SK-N-SH (cell line): Measurements from ENCODE around the gene KRTAP10-1. TPM values are rescaled to one million over a fixed set of nuclear protein-coding genes. Genes with fewer than 3 reads are reported as not detected.
"Not testable (repeated sequence)": the region's sequence is repeated elsewhere in the genome, so short reads cannot be mapped to it uniquely, and the experiment has no call there.

ENCODE experiments used
- CTCF ChIA-PET: fragments of 300-600, 350-600 bp; formaldehyde crosslinking; extraction: SDS; loops from one replicate; lab custom pipeline; 2021; lab: Yijun Ruan, JAX
- POLR2A ChIA-PET: fragments of 350-600 bp; sonication (Branson Sonifier 250); formaldehyde crosslinking; extraction: SDS; loops from one replicate; lab custom pipeline; 2020; ENCODE audit warnings: antibody characterized with exemption, inconsistent platforms; lab: Yijun Ruan, JAX
- DNase-seq: peaks from one replicate; pipeline ENCODE4 v3.0.0; 2012
- H2AFZ ChIP-seq: fragments of 200-600 bp; sonication (generic); 2 replicates; pipeline ENCODE4 v1.8.1; 2016; ENCODE audit warnings: antibody characterized with exemption, mild to moderate bottlenecking, low read depth
- H3F3A ChIP-seq: fragments of 200-600 bp; sonication (generic); replicated peaks from 2 replicates; pipeline ENCODE3; 2016; ENCODE audit warnings: antibody characterized with exemption, mild to moderate bottlenecking; ENCODE audit not compliant: insufficient read depth
- H3K27ac ChIP-seq, 2 experiments: fragments of 200-500 bp in 1 of 2; fragments of 200-600 bp in 1 of 2; sonication (Bioruptor generic) in 1 of 2; sonication (generic), shearing (Covaris generic) in 1 of 2; 2 replicates each; pipeline versions ENCODE4 v1.5.1 to v1.6.1; 2014 to 2016; ENCODE audit warnings: low read depth in 2 of 2, inconsistent platforms in 1 of 2, low read length in 1 of 2, mild to moderate bottlenecking in 1 of 2, mixed read lengths in 1 of 2
- H3K27me3 ChIP-seq: fragments of 200-600 bp; sonication (generic), shearing (Covaris generic); 2 replicates; pipeline ENCODE4 v1.6.1; 2016; ENCODE audit warnings: mixed run types; ENCODE audit not compliant: insufficient read depth
- H3K36me3 ChIP-seq, 2 experiments: fragments of 200-500 bp in 1 of 2; fragments of 200-600 bp in 1 of 2; sonication (Bioruptor generic) in 1 of 2; sonication (generic) in 1 of 2; replicated peaks in 1 of 2; 2 replicates each; pipeline versions ENCODE3 to v1.5.1; 2014 to 2016; ENCODE audit warnings: low read length in 1 of 2, mild to moderate bottlenecking in 1 of 2; ENCODE audit not compliant: insufficient read depth in 2 of 2, control insufficient read depth in 1 of 2
- H3K4me1 ChIP-seq, 2 experiments: fragments of 200-500 bp in 1 of 2; fragments of 200-600 bp in 1 of 2; sonication (Bioruptor generic) in 1 of 2; sonication (generic), shearing (Covaris generic) in 1 of 2; 2 replicates each; pipeline versions ENCODE4 v1.5.1 to v1.6.1; 2014 to 2016; ENCODE audit warnings: low read depth in 1 of 2, low read length in 1 of 2, mixed run types in 1 of 2; ENCODE audit not compliant: insufficient read depth in 2 of 2, control insufficient read depth in 1 of 2
- H3K4me2 ChIP-seq: fragments of 200-600 bp; sonication (generic), shearing (Covaris generic); 2 replicates; pipeline ENCODE4 v1.6.1; 2017; ENCODE audit warnings: mixed run types
- H3K4me3 ChIP-seq, 2 experiments: fragments of 200-500 bp in 1 of 2; fragments of 200-600 bp in 1 of 2; sonication (Bioruptor generic) in 1 of 2; sonication (generic), shearing (Covaris generic) in 1 of 2; 2 replicates each; pipeline versions ENCODE4 v1.5.1 to v1.8.1; 2014 to 2016; ENCODE audit warnings: low read depth in 2 of 2, inconsistent platforms in 1 of 2, low read length in 1 of 2, mild to moderate bottlenecking in 1 of 2, mixed read lengths in 1 of 2, moderate library complexity in 1 of 2
- H3K79me2 ChIP-seq: fragments of 200-600 bp; sonication (generic); 2 replicates; pipeline ENCODE4 v1.8.1; 2017; ENCODE audit warnings: mild to moderate bottlenecking; ENCODE audit not compliant: insufficient read depth
- H3K9ac ChIP-seq: fragments of 200-600 bp; sonication (generic); 2 replicates; pipeline ENCODE4 v1.6.1; 2017; ENCODE audit warnings: mixed run types
- H3K9me2 ChIP-seq: fragments of 200-600 bp; sonication (generic); 2 replicates; pipeline ENCODE4 v1.6.1; 2017; ENCODE audit warnings: mixed run types
- H3K9me3 ChIP-seq: fragments of 200-600 bp; sonication (generic); 2 replicates; pipeline ENCODE4 v1.6.1; 2017; ENCODE audit warnings: mixed run types, mild to moderate bottlenecking, moderate library complexity
- H4K20me1 ChIP-seq: fragments of 200-600 bp; sonication (generic); 2 replicates; pipeline ENCODE4 v1.6.1; 2017; ENCODE audit warnings: mild to moderate bottlenecking, mixed run types; ENCODE audit not compliant: insufficient read depth
- CHD2 ChIP-seq: fragments of 150-350 bp; IDR thresholded peaks from 2 replicates; pipeline ENCODE4 v1.6.1; 2018; ENCODE audit warnings: low read length; ENCODE audit not compliant: partially characterized antibody
- ELF1 ChIP-seq: IDR thresholded peaks from 2 replicates; pipeline ENCODE4 v1.4.0; 2012
- RFX5 ChIP-seq: IDR thresholded peaks from 2 replicates; pipeline ENCODE4 v1.6.1; 2012; ENCODE audit warnings: mild to moderate bottlenecking, improper control_type of control experiment, low read length
- RXRA ChIP-seq: IDR thresholded peaks from 2 replicates; pipeline ENCODE4 v1.4.0; 2012; ENCODE audit warnings: low read depth, mild to moderate bottlenecking, borderline replicate concordance
- ZBTB33 ChIP-seq: IDR thresholded peaks from 2 replicates; pipeline ENCODE4 v1.4.0; 2012; ENCODE audit warnings: low read depth, borderline replicate concordance
- WGBS: methylation state at CpG from one replicate; pipeline ENCODE4 v1.1.6; 2017; ENCODE audit warnings: low lambda C conversion rate; 5-methylcytosine and 5-hydroxymethylcytosine counted together
- polyA plus RNA-seq, 3 experiments: library from polyadenylated mRNA; depleted of rRNA; stranded (reverse); fragments of >200 nt; gene quantifications; 2 replicates each; pipeline ENCODE4 v1.2.3, GENCODE V29; 2012
- TF ChIP-seq, protein P1 (sequence below): fragments of 150-350 bp; IDR thresholded peaks from 2 replicates; pipeline ENCODE4 v1.6.1; 2017; ENCODE audit warnings: antibody characterized with exemption, low read length, low read depth, borderline replicate concordance
- TF ChIP-seq, protein P2 (sequence below): IDR thresholded peaks from 2 replicates; pipeline ENCODE4 v1.6.1; 2012; ENCODE audit warnings: mild to moderate bottlenecking, low read depth, low read length, moderate library complexity

KRTAP10-1 gene
- polyA plus RNA-seq, 1 of the 3 experiments (the other 2 are of a cell fraction), result not detected

- TF ChIP-seq, protein P1, sequence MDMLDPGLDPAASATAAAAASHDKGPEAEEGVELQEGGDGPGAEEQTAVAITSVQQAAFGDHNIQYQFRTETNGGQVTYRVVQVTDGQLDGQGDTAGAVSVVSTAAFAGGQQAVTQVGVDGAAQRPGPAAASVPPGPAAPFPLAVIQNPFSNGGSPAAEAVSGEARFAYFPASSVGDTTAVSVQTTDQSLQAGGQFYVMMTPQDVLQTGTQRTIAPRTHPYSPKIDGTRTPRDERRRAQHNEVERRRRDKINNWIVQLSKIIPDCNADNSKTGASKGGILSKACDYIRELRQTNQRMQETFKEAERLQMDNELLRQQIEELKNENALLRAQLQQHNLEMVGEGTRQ, result no peak
- TF ChIP-seq, all 33 proteins: peak for 0
Measured at GRCh38 chr21:44558695-44559094, 18.7 kb upstream of the KRTAP10-1 start, which contains the start of gene KRTAP10-3 (continued).

DNA sequence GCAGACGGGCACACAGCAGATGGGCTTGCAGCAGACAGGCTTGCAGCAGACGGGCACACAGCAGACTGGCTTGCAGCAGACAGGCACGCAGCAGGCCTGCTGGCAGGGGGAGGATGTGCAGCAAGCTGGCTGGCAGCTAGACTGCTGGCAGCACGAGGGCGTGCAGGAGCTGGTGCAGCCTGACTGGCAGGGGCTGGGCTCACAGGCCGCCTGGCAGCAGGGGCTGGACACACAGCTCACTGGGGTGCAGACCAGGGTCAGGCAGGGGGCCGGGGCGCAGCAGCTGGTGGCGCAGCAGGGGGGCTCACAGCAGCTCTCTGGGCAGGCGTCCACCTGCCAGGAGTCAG is 18.3 kb upstream of the KRTAP10-1 start:
- H4K20me1 ChIP-seq, H3F3A ChIP-seq, POLR2A ChIA-PET, H3K9me3 ChIP-seq, H3K79me2 ChIP-seq, DNase-seq, H3K36me3 ChIP-seq, H3K4me3 ChIP-seq, CTCF ChIA-PET, H3K27ac ChIP-seq, H3K4me2 ChIP-seq, H3K9ac ChIP-seq, H3K9me2 ChIP-seq, H2AFZ ChIP-seq, H3K4me1 ChIP-seq: not testable (repeated sequence)
- peaks cover 47% of the 10 kb centered on the region for H3K27me3 ChIP-seq
- WGBS, result 14% methylated on average over 2 of the region's 10 CpGs

DNA sequence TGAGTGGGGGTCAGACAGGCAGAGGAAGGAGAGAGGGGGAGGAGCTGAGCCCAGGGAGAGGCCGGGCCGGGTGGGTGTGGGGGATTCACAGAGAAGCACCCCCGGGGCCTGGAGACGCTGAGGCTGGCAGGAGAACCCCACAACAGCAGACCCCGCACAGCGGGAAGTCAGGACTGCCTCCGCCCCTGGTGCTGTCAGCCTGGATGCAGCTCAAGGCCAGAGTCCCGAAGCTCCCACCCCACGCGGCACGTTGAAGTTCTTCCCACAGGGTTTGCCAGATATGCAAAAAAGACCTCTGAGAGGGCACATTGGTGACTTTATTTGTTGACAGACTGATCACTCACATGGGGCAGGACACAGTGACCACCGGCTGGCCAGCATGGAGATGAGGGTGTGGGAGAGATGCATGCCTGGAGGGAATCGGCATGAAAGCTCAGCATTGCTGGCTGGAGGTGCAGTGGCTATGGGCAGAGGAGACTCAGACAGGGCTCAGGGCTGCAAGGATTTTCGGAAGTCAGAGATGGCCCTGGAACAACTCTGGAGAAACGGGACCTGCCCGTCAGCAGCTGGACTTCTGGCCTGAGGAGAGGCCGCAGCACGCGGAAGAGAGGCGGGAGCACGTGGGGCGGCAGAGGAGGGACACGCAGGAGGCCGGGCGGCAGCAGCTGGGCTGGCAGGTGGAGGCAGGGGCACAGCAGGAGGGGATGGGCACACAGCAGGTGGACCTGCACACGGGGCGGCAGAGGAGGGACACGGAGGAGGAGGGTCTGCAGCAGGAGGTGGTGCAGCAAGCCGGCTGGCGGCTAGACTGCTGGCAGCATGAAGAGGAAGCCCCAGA is 17.7 kb upstream of the KRTAP10-1 start:
- CTCF ChIA-PET, result no interaction called here
- Histone ChIP-seq H3K4me3 (no peak overlapping the region), H3K9ac (no peak overlapping the region), H3F3A (no peaks in the 10 kb centered on the region), H3K27ac (no peak overlapping the region), H3K9me3 (no peaks in the 10 kb centered on the region), H3K79me2 (no peaks in the 10 kb centered on the region)
- TF ChIP-seq ZBTB33 (no peak), RFX5 (no peak), CHD2 (no peak), ELF1 (no peak), RXRA (no peak)
- TF ChIP-seq, protein P2, sequence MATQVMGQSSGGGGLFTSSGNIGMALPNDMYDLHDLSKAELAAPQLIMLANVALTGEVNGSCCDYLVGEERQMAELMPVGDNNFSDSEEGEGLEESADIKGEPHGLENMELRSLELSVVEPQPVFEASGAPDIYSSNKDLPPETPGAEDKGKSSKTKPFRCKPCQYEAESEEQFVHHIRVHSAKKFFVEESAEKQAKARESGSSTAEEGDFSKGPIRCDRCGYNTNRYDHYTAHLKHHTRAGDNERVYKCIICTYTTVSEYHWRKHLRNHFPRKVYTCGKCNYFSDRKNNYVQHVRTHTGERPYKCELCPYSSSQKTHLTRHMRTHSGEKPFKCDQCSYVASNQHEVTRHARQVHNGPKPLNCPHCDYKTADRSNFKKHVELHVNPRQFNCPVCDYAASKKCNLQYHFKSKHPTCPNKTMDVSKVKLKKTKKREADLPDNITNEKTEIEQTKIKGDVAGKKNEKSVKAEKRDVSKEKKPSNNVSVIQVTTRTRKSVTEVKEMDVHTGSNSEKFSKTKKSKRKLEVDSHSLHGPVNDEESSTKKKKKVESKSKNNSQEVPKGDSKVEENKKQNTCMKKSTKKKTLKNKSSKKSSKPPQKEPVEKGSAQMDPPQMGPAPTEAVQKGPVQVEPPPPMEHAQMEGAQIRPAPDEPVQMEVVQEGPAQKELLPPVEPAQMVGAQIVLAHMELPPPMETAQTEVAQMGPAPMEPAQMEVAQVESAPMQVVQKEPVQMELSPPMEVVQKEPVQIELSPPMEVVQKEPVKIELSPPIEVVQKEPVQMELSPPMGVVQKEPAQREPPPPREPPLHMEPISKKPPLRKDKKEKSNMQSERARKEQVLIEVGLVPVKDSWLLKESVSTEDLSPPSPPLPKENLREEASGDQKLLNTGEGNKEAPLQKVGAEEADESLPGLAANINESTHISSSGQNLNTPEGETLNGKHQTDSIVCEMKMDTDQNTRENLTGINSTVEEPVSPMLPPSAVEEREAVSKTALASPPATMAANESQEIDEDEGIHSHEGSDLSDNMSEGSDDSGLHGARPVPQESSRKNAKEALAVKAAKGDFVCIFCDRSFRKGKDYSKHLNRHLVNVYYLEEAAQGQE, result no peak
- TF ChIP-seq, all 33 proteins: peak for 0
- Histone ChIP-seq H3K27me3 (peaks cover 53% of the 10 kb centered on the region), H3K4me2 (no peak overlapping the region), H2AFZ (no peak overlapping the region), H3K9me2 (no peaks in the 10 kb centered on the region), H4K20me1 (no peaks in the 10 kb centered on the region), H3K4me1 (no peaks in the 10 kb centered on the region), H3K36me3 (no peaks in the 10 kb centered on the region)
- POLR2A ChIA-PET, result no interaction called here
- 17% methylated on average over 22 of the region's 30 CpGs for WGBS
- no peak for DNase-seq
